Loucy (cell line): ENCODE measurements around the gene ESR1.

Source experiments
- EZH2phosphoT487 ChIP-seq: fragments of 200-600 bp; IDR thresholded peaks from 2 replicates; pipeline ENCODE4 v1.6.1; 2018; ENCODE audit warnings: antibody characterized with exemption, mild to moderate bottlenecking, moderate library complexity, borderline replicate concordance
- TF ChIP-seq, protein P1 (sequence below): fragments of 200-600 bp; sonication (generic); conservative IDR thresholded peaks from 2 replicates; pipeline ENCODE4 v1.5.1; 2014; ENCODE audit warnings: mild to moderate bottlenecking, antibody characterized with exemption, low read length

DNA sequence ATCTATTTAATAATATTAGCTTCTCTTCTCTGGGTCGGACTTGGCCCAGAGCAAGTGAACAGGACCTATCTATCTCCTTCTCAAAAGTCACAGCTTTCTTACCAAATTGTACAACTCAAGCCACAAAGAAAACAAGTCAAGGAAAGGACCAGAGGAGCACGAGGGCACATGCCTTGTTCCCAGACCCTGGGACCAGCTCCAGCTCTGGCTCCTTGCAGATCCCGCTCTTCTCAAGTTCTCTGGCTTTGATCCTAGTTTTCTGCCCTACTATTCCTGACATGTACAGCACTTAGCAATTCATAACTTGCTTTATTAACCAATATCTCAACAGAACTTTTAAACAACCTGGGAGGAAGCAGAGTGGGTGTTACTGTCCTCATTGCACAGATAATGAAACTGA, 185.9 kb downstream of the ESR1 start:
- TF ChIP-seq, protein P1, sequence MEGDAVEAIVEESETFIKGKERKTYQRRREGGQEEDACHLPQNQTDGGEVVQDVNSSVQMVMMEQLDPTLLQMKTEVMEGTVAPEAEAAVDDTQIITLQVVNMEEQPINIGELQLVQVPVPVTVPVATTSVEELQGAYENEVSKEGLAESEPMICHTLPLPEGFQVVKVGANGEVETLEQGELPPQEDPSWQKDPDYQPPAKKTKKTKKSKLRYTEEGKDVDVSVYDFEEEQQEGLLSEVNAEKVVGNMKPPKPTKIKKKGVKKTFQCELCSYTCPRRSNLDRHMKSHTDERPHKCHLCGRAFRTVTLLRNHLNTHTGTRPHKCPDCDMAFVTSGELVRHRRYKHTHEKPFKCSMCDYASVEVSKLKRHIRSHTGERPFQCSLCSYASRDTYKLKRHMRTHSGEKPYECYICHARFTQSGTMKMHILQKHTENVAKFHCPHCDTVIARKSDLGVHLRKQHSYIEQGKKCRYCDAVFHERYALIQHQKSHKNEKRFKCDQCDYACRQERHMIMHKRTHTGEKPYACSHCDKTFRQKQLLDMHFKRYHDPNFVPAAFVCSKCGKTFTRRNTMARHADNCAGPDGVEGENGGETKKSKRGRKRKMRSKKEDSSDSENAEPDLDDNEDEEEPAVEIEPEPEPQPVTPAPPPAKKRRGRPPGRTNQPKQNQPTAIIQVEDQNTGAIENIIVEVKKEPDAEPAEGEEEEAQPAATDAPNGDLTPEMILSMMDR = no peak
- no peak for TF ChIP-seq EZH2phosphoT487
